Adrenal gland (tissue), 12 donors: ENCODE measurements around the gene KRT73. TPM values are rescaled to one million over a fixed set of nuclear protein-coding genes. Genes with fewer than 3 reads are reported as not detected.

Source experiments
- DNase-seq, 7 donors: peaks; one replicate each; pipeline ENCODE4 v3.0.0-alpha.2; 2019 to 2020
- H3K27ac ChIP-seq, 5 donors: fragments of 200-600 bp; sonication (generic) in 4 of 5; 1 replicate in 3 of 5; 2 replicates in 2 of 5; pipeline versions ENCODE4 v1.5.1 to v1.8.0; 2016 to 2020; ENCODE audit warnings: mild to moderate bottlenecking in 1 of 5
- H3K27me3 ChIP-seq: fragments of 200-600 bp; 2 replicates; pipeline ENCODE4 v1.8.0; 2021
- H3K36me3 ChIP-seq, 2 donors: fragments of 200-600 bp; replicated peaks in 1 of 2; 1 replicate in 1 of 2; 2 replicates in 1 of 2; pipeline versions ENCODE4 v1.5.1 to v1.8.0; 2018 to 2022
- H3K4me1 ChIP-seq, 2 donors: fragments of 200-600 bp; replicated peaks in 1 of 2; 1 replicate in 1 of 2; 2 replicates in 1 of 2; pipeline versions ENCODE4 v1.5.1 to v1.8.0; 2018 to 2021
- H3K4me3 ChIP-seq, 4 donors: fragments of 200-600 bp; sonication (generic) in 3 of 4; one replicate each; pipeline ENCODE4 v1.5.1; 2016 to 2018
- H3K9me3 ChIP-seq, 3 donors: fragments of 200-600 bp; sonication (generic) in 1 of 3; replicated peaks in 1 of 3; 1 replicate in 2 of 3; 2 replicates in 1 of 3; pipeline versions ENCODE4 v1.5.1 to v1.8.0; 2016 to 2021
- CTCF ChIP-seq, 6 experiments: fragments of 450-650 bp in 4 of 6; fragments of 200-600 bp in 2 of 6; sonication (generic) in 1 of 6; IDR thresholded peaks; 1 replicate in 5 of 6; 2 replicates in 1 of 6; pipeline versions ENCODE4 v1.5.1 to v1.8.0; 2016 to 2021; ENCODE audit warnings: antibody characterized with exemption in 6 of 6, mild to moderate bottlenecking in 2 of 6, moderate library complexity in 1 of 6
- POLR2A ChIP-seq, 2 donors: fragments of 450-650 bp; IDR thresholded peaks; one replicate each; pipeline ENCODE4 v1.6.1; 2017; ENCODE audit warnings: antibody characterized with exemption in 2 of 2, mild to moderate bottlenecking in 2 of 2, moderate library complexity in 1 of 2
- WGBS, 4 donors: extraction: QIAGEN DNeasy Blood & Tissue Kit in 2 of 4; methylation state at CpG; one replicate each; pipeline versions ENCODE4 v1.1.5 to v1.1.7; 2013 to 2017; 5-methylcytosine and 5-hydroxymethylcytosine counted together
- intact Hi-C, 2 donors: fragments of 100-400 bp; cut with DNase I; formaldehyde crosslinking; loops; one replicate each; pipeline versions ENCODE4 v1.14.1 to v1.15.0; 2022 to 2023
- polyA plus RNA-seq, 3 donors: library from polyadenylated mRNA; stranded (reverse); fragments of 200-250 nt in 2 of 3; fragments of 350-450 nt in 1 of 3; fragmentation: Illumina TruSeq in 1 of 3; extraction: RNeasy Lipid Tissue Mini Kit (QIAGEN cat#74804) in 1 of 3; gene quantifications; one replicate each; pipeline ENCODE4 v1.2.3, GENCODE V29; 2013 to 2014
- total RNA-seq, 9 donors: library from RNA; depleted of rRNA in 4 of 9; stranded (reverse); fragments of >200 nt in 4 of 9; fragments of 120-200 nt in 1 of 9; fragmentation: NEBNext Ultra II Directional in 1 of 9; extraction: Animal tissue kit (Norgen Biotek cat#: 25700) in 1 of 9; gene quantifications; one replicate each; pipeline versions ENCODE4 v1.1.0 to v1.2.4, GENCODE V29; 2013 to 2023
- donor health status: healthy with polysubstance abuse.
- donor health status: Bipolar disorder and iron deficiency.
- donor health status: DM: yes; HTN: yes; CAD: no.
- donor health status: DM: no; HTN: no; CAD: no.
- donor health status: DM: no; HTN: no; CAD: no.
- donor health status: DM: yes; HTN: yes; CAD: no.

Gene KRT73
- total and polyA plus RNA-seq, 12 donors, result 0.18 to 0.64 TPM; not detected in 10

DNA sequence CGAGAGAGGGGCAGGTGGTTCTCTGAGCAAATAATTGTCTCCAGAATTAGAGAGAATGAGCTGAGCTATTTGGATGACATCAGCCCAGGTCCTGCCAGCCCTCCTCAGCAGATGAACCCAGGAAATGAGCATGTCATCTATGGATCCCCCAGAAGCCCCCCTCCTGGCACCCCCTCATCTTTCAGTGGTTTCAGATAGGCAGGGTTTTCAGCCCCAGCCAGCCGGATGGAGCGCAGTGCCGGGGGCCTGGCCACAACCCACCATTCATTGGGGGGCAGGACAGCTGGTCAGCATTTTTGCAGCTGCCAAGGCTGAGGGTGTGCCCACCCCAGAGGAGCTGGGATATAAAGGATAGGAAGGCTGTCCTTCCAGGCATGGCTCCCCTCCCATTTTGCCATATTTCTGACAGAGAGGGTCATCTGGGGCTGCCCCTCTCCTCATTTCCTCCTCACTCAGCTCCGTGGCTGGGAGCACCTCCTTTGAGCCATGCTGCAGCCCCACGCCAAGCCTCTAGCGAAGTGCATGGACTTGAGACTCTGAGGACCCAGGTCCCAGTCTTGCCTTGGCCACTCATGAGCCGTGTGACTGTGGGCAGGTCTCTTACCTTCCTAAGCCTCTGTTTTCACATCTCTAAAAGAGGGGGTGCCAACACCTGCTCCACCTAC is 59.4 kb downstream of the KRT73 start:
- 62 to 81% (median 75%) methylated on average over 5 to 8 of the region's 8 CpGs for WGBS, 4 donors
- H3K4me1 ChIP-seq, result no peaks in the 10 kb centered on the region
- H3K27ac ChIP-seq, result no peak overlapping the region
- H3K4me3 ChIP-seq, result no peak overlapping the region
- no peak for TF ChIP-seq CTCF (IDR thresholded peaks at IDR 0.05)
- no peak for TF ChIP-seq POLR2A (IDR thresholded peaks at IDR 0.05)
- no peaks in the 10 kb centered on the region for H3K36me3 ChIP-seq
- intact Hi-C loops, result no loop called here
- no peak for DNase-seq
- H3K9me3 ChIP-seq, result no peaks in the 10 kb centered on the region
- H3K27me3 ChIP-seq, result no peaks in the 10 kb centered on the region

Other genes with a start within 250 kb of the KRT73 start
- gene KRT84, start 232.9 kb downstream of the KRT73 start, total RNA-seq, result not detected
- gene KRT84, start 232.9 kb downstream of the KRT73 start, polyA plus RNA-seq, result not detected
- gene KRT82, start 212.2 kb downstream of the KRT73 start, total RNA-seq, result not detected
- gene KRT82, start 212.2 kb downstream of the KRT73 start, polyA plus RNA-seq, result not detected
- gene KRT75, start 184.2 kb downstream of the KRT73 start, total RNA-seq, result not detected
- not detected for gene KRT75, start 184.2 kb downstream of the KRT73 start, polyA plus RNA-seq
- gene KRT6B, start 166.4 kb downstream of the KRT73 start, total RNA-seq, result under 1 TPM in 1 of 9 donors, not detected in 8; 0.25 TPM
- gene KRT6B, start 166.4 kb downstream of the KRT73 start, polyA plus RNA-seq, result under 1 TPM in 1 of 3 donors, not detected in 2; 0.20 TPM
- gene KRT6C, start 144.8 kb downstream of the KRT73 start, total RNA-seq, result under 1 TPM in 1 of 9 donors, not detected in 8; 0.28 TPM
- gene KRT6C, start 144.8 kb downstream of the KRT73 start, polyA plus RNA-seq, result under 1 TPM in 1 of 3 donors, not detected in 2; 0.17 TPM
- gene KRT6A, start 125.3 kb downstream of the KRT73 start, total RNA-seq, result 1 to 10 TPM in 1 of 9 donors, under 1 TPM in 1, not detected in 7; 0.28 to 1.1 TPM
- gene KRT6A, start 125.3 kb downstream of the KRT73 start, polyA plus RNA-seq, result 1 to 10 TPM in 1 of 3 donors, under 1 TPM in 1, not detected in 1; 0.24 to 2.7 TPM
- gene KRT5, start 98.2 kb downstream of the KRT73 start, total RNA-seq, result under 1 TPM in 4 of 9 donors, not detected in 5; 0.11 to 0.88 (median 0.37) TPM
- gene KRT5, start 98.2 kb downstream of the KRT73 start, polyA plus RNA-seq, result 1 to 10 TPM in 1 of 3 donors, under 1 TPM in 1, not detected in 1; 0.56 to 4.2 TPM
- gene KRT71, start 65.4 kb downstream of the KRT73 start, total RNA-seq, result not detected
- not detected for gene KRT71, start 65.4 kb downstream of the KRT73 start, polyA plus RNA-seq
- gene KRT74, start 44.7 kb downstream of the KRT73 start, total RNA-seq, result not detected
- not detected for gene KRT74, start 44.7 kb downstream of the KRT73 start, polyA plus RNA-seq
- under 1 TPM in 1 of 9 donors, not detected in 8; 0.14 TPM for gene KRT72, start 17.1 kb downstream of the KRT73 start, total RNA-seq
- gene KRT72, start 17.1 kb downstream of the KRT73 start, polyA plus RNA-seq, result 1 to 10 TPM in 1 of 3 donors, not detected in 2; 2.7 TPM
- gene KRT2, start 33.7 kb upstream of the KRT73 start, total RNA-seq, result not detected
- under 1 TPM in 1 of 3 donors, not detected in 2; 0.16 TPM for gene KRT2, start 33.7 kb upstream of the KRT73 start, polyA plus RNA-seq
- gene KRT1, start 61.8 kb upstream of the KRT73 start, total RNA-seq, result under 1 TPM in 2 of 9 donors, not detected in 7; 0.08 to 0.67 TPM
- not detected for gene KRT1, start 61.8 kb upstream of the KRT73 start, polyA plus RNA-seq
- not detected for gene KRT77, start 85.0 kb upstream of the KRT73 start, total RNA-seq
- gene KRT77, start 85.0 kb upstream of the KRT73 start, polyA plus RNA-seq, result not detected
- not detected for gene KRT76, start 158.8 kb upstream of the KRT73 start, total RNA-seq
- not detected for gene KRT76, start 158.8 kb upstream of the KRT73 start, polyA plus RNA-seq
- not detected for gene KRT3, start 177.6 kb upstream of the KRT73 start, total RNA-seq
- not detected for gene KRT3, start 177.6 kb upstream of the KRT73 start, polyA plus RNA-seq
- gene KRT4, start 195.6 kb upstream of the KRT73 start, total RNA-seq, result under 1 TPM in 2 of 9 donors, not detected in 7; 0.06 to 0.18 TPM
- gene KRT4, start 195.6 kb upstream of the KRT73 start, polyA plus RNA-seq, result 1 to 10 TPM in 2 of 3 donors, not detected in 1; 1.0 to 6.2 TPM
- gene KRT79, start 215.8 kb upstream of the KRT73 start, total RNA-seq, result not detected
- under 1 TPM in 1 of 3 donors, not detected in 2; 0.24 TPM for gene KRT79, start 215.8 kb upstream of the KRT73 start, polyA plus RNA-seq
- not detected for gene KRT78, start 230.4 kb upstream of the KRT73 start, total RNA-seq
- gene KRT78, start 230.4 kb upstream of the KRT73 start, polyA plus RNA-seq, result under 1 TPM in 1 of 3 donors, not detected in 2; 0.34 TPM